MCF 10A (cell line): ENCODE data around the gene CDH10. TPM values are rescaled to one million over a fixed set of nuclear protein-coding genes. Genes with fewer than 3 reads are reported as not detected.

ENCODE experiments used
- BruUV-seq: library from RNA; stranded (reverse); fragments of 400-500 nt; replicated peaks from 2 replicates; lab custom pipeline; 2021; lab: Mats Ljungman, UMichigan
- CTCF ChIA-PET: fragments of 300-600 bp; sonication (Branson Sonifier 250); formaldehyde crosslinking; extraction: SDS; loops from one replicate; lab custom pipeline; 2021; ENCODE audit warnings: antibody characterized with exemption, inconsistent platforms; lab: Yijun Ruan, JAX
- POLR2A ChIA-PET: fragments of 300-600, 350-650 bp; sonication (Branson Sonifier 250); formaldehyde crosslinking; extraction: SDS; loops from one replicate; lab custom pipeline; 2020; ENCODE audit warnings: antibody characterized with exemption, inconsistent platforms; lab: Yijun Ruan, JAX
- DNase-seq: peaks from one replicate; pipeline ENCODE4 v3.0.0-alpha.2; 2018; ENCODE audit not compliant: unreplicated experiment
- H3K27ac Mint-ChIP-seq: one replicate; pipeline ENCODE4 v1.8.0; 2022; ENCODE audit warnings: mild to moderate bottlenecking, low read depth, mixed read lengths; ENCODE audit not compliant: unreplicated experiment
- H3K27me3 Mint-ChIP-seq: one replicate; pipeline ENCODE4 v1.8.0; 2022; ENCODE audit warnings: mixed read lengths; ENCODE audit not compliant: insufficient read depth, unreplicated experiment
- H3K36me3 Mint-ChIP-seq: one replicate; pipeline ENCODE4 v1.8.0; 2022; ENCODE audit warnings: mild to moderate bottlenecking, moderate library complexity, mixed read lengths; ENCODE audit not compliant: insufficient read depth, unreplicated experiment
- H3K4me1 Mint-ChIP-seq: one replicate; pipeline ENCODE4 v1.8.0; 2022; ENCODE audit warnings: mixed read lengths; ENCODE audit not compliant: insufficient read depth, unreplicated experiment
- H3K4me3 Mint-ChIP-seq: one replicate; pipeline ENCODE4 v1.8.0; 2022; ENCODE audit warnings: mild to moderate bottlenecking, moderate library complexity, mixed read lengths; ENCODE audit not compliant: unreplicated experiment
- H3K9me3 Mint-ChIP-seq: one replicate; pipeline ENCODE4 v1.8.0; 2022; ENCODE audit warnings: mixed read lengths; ENCODE audit not compliant: unreplicated experiment
- CTCF ChIP-seq: fragments of 200-600 bp; IDR thresholded peaks from one replicate; pipeline ENCODE4 v1.8.0; 2022; ENCODE audit warnings: antibody characterized with exemption, mild to moderate bottlenecking; ENCODE audit not compliant: unreplicated experiment
- intact Hi-C: fragments of 100-400 bp; cut with micrococcal nuclease; formaldehyde crosslinking; loops from 2 replicates; pipeline ENCODE4 v1.14.1; 2022
- total RNA-seq: library from RNA; stranded (reverse); gene quantifications from 2 replicates; pipeline ENCODE4 v1.2.3, GENCODE V29; 2022

The CDH10 gene
- total RNA-seq, 1 experiment from 2014 or later = 0.33 TPM

GRCh38 chr5:24535646-24536045 lies 109.1 kb downstream of the CDH10 start:
- POLR2A ChIA-PET = no interaction called here
- TF ChIP-seq CTCF = peak; percentile 8
- peak; percentile 18 for DNase-seq
- Mint-ChIP-seq H3K4me1 (no peaks in the 10 kb centered on the region), H3K27ac (no peak overlapping the region), H3K36me3 (no peaks in the 10 kb centered on the region), H3K9me3 (no peaks in the 10 kb centered on the region), H3K27me3 (no peaks in the 10 kb centered on the region), H3K4me3 (no peak overlapping the region)
- CTCF ChIA-PET = no interaction called here
- no TSS peak for BruUV-seq
- intact Hi-C loops = no loop called here

GRCh38 chr5:24530906-24531305 lies 113.9 kb downstream of the CDH10 start:
- ChIA-PET CTCF (no interaction called here), POLR2A (no interaction called here)
- H3K9me3 Mint-ChIP-seq = no peaks in the 10 kb centered on the region
- no TSS peak for BruUV-seq
- H3K27me3 Mint-ChIP-seq = no peaks in the 10 kb centered on the region
- H3K36me3 Mint-ChIP-seq = no peaks in the 10 kb centered on the region
- H3K4me1 Mint-ChIP-seq = no peaks in the 10 kb centered on the region
- TF ChIP-seq CTCF = no peak
- DNase-seq = no peak
- intact Hi-C loops = no loop called here
- no peak overlapping the region for H3K4me3 Mint-ChIP-seq
- H3K27ac Mint-ChIP-seq = no peak overlapping the region

- no peaks in the 10 kb centered on the region for H3K4me1 Mint-ChIP-seq
- intact Hi-C loops = no loop called here
- ChIA-PET CTCF (interaction anchor here (0.5 kb wide), 1 partner anchor 631 kb away, joined by 3 read pairs; no protein-coding TSS in a partner anchor), POLR2A (interaction anchor here (0.6 kb wide), 1 partner anchor 337 kb away, joined by 3 read pairs; no protein-coding TSS in a partner anchor)
- H3K36me3 Mint-ChIP-seq = no peaks in the 10 kb centered on the region
- no TSS peak for BruUV-seq
- no peaks in the 10 kb centered on the region for H3K9me3 Mint-ChIP-seq
- no peak overlapping the region for H3K27ac Mint-ChIP-seq
- no peak overlapping the region for H3K4me3 Mint-ChIP-seq
- DNase-seq = no peak
- TF ChIP-seq CTCF = no peak
- no peaks in the 10 kb centered on the region for H3K27me3 Mint-ChIP-seq
These were observed 119.4 kb downstream of the CDH10 start for GRCh38 chr5:24525414-24525813.

GRCh38 chr5:24512423-24512822 lies 132.4 kb downstream of the CDH10 start:
- DNase-seq = no peak
- intact Hi-C loops = no loop called here
- no peak overlapping the region for H3K4me3 Mint-ChIP-seq
- no peak overlapping the region for H3K27ac Mint-ChIP-seq
- no peaks in the 10 kb centered on the region for H3K9me3 Mint-ChIP-seq
- no peak for TF ChIP-seq CTCF
- no peaks in the 10 kb centered on the region for H3K4me1 Mint-ChIP-seq
- H3K36me3 Mint-ChIP-seq = no peaks in the 10 kb centered on the region
- ChIA-PET CTCF (no interaction called here), POLR2A (no interaction called here)
- no peaks in the 10 kb centered on the region for H3K27me3 Mint-ChIP-seq
- no TSS peak for BruUV-seq
